GM19099 (cell line): ENCODE measurements around the gene OBP2A.

Experiments used
- POLR2A ChIP-seq: IDR thresholded peaks from 3 replicates; pipeline ENCODE4 v1.6.1; 2011; ENCODE audit warnings: low read depth; ENCODE audit not compliant: insufficient read length; ENCODE audit errors: extremely low read depth

OBP2A gene

DNA sequence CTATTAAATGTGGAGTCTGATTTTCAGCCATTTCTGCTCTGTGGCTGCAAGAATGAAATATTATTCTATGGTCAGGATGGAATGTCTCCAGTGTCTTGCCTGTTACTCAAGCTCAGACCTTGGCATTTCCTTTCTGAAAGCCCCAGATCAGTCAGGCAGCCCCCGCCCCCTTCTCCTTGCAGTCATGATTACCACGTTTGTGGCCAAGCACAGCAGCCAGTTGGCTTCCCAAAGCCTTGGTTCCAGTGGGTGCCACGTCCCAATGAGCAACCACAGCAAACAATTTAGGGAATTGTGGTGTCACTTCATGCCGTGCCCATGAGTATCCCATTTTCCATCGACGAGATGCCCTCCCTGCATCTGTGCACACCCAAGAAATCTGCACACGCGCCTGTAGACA lies 9.7 kb upstream of the OBP2A start:
- no peak for TF ChIP-seq POLR2A

DNA sequence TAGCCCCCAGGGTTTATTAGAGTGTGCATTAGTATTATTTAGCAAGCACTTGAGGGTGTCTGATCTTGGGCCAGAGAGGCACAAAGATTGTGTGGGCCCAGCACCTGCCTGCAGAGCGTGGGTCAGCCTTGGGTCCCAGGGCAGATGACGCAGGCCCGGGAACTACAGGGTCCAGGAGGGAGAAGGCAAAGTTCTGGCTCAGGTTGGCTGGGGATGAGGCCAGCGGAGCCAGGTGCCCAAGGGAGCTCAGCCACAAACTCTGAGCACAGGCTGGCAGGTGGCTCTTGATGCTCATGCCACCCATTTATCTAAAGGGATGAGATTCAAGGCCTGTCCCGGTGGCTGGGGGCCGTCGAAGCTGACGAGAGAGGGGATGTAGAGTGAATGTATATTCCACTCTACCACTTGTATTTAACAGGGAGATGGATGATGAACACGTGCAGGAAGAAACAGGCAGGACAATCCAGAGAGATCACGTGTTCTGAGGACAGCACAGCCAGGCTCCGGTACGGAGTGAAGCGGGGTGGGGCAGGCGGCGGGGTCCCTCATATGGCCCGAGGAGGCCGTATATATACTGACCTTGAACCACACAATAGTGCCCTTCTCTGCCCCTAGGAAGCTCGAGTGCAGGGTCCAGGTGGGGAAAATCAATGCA lies 818 bp upstream of the OBP2A start:
- no peak for TF ChIP-seq POLR2A

DNA sequence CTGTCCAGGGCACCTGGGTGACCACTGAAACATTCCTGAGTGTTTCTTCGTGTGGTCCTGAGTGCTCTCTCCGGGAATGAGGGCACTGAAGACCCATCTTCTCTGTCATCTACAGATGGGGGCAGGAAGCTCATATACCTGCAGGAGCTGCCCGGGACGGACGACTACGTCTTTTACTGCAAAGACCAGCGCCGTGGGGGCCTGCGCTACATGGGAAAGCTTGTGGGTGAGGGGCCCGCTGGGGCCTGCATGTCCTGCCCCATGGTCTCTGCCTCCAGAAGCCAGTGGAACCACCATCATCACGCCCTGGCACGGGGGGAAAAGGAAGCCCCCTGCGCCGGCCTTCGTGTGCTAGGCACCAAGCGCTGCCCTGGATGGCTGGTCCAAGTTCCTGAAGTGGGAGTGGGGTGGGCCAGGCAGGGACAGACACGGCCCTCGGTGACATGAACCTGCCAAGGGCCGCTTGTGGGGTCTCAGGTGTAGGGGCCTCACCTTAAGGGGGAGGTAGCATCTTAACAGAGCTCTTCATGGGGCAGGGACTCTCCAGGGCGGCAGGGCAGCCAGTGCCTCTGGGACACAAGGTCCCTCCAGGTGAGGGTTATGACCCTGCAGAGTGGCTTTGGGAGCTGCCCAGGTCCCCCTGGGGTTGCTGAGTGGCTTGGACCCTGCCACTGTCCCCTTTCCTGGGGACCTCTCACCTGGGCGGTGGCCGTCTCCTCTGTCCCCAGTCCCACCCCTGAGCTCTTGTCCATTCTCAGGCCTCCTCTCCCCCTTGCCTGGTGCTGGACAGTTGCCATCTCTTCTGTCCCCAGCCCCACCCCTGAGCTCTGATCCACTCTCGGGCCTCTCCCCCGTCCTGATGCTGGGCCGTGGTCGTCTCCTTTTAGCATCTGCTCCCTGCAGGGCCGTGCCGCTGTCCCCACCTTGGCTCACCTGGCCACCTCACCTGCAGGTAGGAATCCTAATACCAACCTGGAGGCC lies 2.1 kb downstream of the OBP2A start:
- no peak for TF ChIP-seq POLR2A

DNA sequence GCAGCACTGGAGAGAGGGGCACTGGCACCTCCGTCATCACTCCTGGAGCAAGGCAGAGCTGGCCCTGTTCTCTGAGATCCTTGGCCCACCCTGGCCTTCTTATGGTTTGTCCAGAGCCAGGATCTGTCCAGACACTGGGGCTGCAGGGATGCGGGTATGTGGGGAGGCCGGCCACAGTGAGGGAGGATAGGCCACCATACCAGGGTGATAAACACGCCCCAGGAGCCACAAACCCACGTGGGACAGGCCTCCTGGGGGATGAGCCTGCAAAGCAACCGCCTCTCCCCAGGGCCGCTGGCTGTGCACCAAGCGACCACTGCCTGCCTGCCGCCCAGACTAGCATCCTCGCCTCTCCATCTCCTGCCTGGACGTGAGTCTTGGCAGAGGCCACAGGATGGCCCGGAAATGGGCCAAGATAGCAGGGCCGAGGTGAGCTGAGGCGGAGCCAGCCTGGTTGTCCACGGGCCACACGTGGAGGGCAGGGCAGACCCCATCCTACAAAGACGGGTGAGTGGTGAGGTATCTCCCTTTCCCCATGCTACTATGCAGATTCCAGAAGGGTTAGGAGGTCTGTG lies 4.5 kb downstream of the OBP2A start:
- TF ChIP-seq POLR2A = no peak

GRCh38 chr9:135551031-135551430 lies 5.1 kb downstream of the OBP2A start:
- TF ChIP-seq POLR2A = no peak

GRCh38 chr9:135551456-135551855 lies 5.5 kb downstream of the OBP2A start:
- TF ChIP-seq POLR2A = no peak

GRCh38 chr9:135552021-135552697 lies 6.2 kb downstream of the OBP2A start:
- no peak for TF ChIP-seq POLR2A

- TF ChIP-seq POLR2A = no peak
Measured at GRCh38 chr9:135552698-135553171, 6.8 kb downstream of the OBP2A start.

DNA sequence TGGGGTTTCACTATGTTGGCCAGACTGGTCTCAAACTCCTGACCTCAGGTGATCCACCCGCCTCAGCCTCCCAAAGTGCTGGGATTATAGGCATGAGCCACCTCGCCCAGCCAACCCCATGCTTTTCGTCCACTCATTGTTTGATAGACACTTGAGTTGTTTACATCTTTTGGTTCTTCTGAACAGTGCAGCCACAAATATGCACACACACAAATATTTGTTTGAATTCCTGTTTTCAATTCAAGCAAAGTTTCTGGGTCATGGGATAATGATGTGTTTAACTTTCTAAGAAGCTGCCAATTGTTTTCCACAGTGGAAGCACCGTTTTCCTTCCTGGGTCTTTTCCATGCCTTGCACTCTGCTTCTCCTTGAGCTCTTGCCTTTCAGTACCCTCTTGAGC lies 8.8 kb downstream of the OBP2A start:
- TF ChIP-seq POLR2A = no peak

DNA sequence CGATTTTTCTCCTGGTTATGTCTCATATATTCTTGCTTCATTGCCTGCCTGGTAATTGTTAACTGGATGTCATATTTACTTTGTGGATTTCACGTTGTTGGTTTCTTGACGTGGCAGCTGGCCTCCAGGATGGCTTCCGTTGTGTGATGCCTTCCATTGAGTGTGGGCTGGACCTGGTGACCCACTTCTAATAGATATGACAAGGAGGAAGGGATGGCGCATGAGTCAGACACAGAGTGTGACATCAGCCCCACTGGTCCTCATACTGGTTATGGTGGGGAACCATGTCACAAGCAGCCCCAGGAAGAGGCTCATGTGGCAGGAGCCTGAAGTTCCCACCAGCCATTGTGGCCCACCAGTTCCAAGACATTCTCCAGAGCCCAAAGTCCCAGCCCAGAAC lies 9.3 kb downstream of the OBP2A start:
- TF ChIP-seq POLR2A = no peak

- no peak for TF ChIP-seq POLR2A
Measured at GRCh38 chr9:135555910-135556309, 10.0 kb downstream of the OBP2A start.

DNA sequence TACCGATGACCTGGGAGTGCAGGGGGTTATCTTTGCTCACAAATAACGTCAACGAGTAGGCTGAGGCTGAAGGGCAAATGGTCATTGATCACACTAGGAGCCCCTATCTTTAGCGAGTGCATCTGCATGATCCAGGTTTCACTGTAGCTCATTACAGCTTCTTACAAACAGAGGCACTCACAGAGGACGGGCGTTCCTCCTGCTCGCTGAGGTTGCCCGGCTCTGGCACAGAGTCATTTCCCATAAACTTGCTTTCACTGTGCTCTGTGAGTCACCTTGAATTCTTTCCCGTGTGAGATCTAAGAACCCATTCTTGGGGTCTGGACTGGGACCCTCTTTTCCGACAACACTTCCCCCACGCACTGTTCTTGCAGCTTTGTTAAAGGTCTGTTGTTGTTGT lies 13.7 kb downstream of the OBP2A start:
- TF ChIP-seq POLR2A = no peak

DNA sequence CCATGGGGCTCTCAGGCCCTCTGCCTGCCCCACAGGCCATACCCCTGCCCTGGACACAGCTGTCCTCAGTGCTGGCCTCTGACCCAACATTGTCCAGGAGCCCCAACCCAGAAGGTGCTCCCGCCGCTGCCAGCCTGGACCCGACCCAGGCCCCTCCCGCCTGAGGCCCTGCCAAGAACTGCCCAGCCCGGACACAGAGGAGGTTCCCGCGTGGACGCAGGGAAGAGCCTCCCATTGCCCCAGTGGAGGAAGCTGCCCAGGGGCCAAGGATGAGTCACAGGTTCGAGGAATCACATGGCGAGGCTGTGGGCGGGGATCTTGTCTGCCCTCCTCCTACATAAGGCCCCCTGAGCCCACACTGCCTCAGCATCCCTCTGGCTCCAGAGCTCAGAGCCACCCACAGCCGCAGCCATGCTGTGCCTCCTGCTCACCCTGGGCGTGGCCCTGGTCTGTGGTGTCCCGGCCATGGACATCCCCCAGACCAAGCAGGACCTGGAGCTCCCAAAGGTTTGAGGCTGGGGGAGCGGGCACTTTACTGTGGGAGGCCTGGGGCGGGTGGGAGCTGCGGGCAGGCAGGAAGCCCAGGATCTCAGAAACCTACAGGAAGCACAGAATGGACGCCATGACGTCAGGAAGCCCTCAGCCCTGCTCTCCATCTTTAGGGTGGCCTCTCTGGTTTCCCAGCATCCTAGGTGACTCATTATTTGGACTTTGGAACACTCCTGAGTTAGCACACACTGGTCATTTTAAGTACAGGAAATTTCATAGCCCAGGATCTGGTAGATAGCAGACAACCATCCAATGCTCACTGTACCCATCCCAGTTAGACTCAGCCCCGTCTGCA lies 15.7 kb downstream of the OBP2A start, which contains the start of gene PAEP:
Gene PAEP, plus strand, starts transcription at position 366 of the 844 bp plus-strand sequence.
- no peak for TF ChIP-seq POLR2A

- TF ChIP-seq POLR2A = no peak
Measured at GRCh38 chr9:135562235-135562745, 16.4 kb downstream of the OBP2A start.
